NK-92 (cell line): ENCODE measurements around the gene CHAF1A.

ENCODE experiments used
- DNase-seq: peaks from one replicate; lab custom pipeline; 2025; ENCODE audit not compliant: unreplicated experiment; lab: John Stamatoyannopoulos, UW

CHAF1A gene

DNA sequence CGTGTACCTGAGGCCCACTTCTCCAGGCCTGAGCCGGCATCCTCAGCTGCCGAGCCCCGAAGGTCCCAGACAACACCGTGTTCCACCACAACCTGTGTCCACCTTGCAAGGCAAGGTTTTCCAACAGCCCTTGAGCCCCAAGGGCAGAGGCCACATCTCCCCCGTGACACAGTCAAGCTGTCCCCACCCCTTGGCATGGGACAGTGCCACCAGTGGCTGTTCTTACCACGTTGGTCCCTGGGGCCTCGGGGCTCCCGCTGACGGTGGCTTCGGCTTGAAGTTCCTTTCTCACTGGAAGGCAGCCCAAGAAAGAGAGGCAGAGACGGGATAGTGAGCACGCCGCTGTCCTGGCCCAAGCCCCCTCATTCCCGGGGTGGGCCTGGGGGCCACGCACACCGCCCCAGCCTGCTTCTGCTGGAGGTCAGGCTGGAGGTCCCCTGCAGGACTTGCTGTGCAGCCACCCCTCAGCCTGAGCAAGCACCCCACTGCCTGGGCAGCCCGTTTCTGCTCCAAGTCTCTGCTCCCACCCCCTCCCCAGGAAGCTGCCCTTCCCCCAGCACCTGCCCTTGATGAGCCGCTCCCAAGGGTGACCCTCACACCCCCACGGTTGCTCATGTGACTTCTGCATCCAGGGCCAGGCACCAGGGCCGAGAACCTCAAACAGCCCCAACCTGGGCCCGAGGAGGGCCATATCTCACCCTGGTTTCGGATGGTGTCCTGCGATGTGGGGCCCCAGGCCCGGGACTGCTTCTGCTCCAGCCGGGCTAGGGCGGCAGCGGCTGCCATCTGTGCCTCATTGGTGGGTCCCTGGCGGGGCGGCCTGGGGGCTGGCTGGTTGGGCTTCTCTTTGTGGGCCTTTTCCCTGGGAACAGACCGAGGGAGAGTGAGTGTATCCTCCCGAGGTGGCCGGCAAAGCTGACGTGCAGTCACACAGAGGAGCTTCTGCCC lies 51.1 kb downstream of the CHAF1A start:
- no peak for DNase-seq

DNA sequence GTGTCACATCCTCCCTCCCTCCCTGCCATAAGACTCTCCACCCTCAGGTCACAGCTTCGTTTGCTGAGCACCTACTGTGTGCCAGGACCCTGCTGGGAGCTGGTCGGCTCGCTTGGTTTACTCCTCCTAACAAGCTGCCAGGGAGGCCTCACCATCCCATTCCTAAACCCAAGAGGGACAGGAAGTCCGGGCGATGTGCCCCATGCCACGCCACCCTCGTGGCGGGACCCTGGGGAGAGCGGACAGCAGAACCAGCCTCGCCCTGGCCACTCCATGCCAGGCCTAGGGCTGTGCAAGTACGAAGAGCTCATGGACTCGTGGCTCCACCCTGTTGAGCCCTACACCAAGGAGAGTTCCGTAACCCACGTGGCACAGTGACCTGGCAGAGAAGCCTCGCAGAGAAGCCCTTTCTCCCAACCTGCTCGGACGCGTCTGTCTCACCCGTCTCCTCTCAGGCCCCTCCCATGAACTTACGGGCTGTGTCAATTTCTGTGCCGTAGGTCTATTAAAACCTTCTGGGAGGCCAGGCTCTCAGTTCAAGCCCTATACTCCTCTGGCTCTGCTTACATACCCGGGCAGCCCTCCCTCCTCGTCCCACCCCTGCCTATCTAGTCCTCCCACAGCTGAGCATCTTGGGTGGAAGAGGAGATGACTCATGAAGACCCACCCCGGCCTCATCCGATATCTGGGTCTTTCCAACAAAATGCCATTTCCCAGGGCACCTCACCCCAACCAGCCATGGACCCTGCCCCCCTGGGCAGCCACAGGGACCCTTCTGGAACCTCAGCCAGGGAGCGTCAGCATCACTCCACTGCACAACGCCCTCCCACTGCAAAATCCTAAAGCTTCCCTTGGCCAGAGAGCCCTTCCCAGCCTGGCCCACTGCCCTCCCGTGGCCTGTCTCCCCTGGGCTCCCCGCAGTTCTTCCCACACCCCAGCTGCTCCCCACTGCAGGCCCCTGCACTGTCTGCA lies 52.6 kb downstream of the CHAF1A start:
- no peak for DNase-seq

DNA sequence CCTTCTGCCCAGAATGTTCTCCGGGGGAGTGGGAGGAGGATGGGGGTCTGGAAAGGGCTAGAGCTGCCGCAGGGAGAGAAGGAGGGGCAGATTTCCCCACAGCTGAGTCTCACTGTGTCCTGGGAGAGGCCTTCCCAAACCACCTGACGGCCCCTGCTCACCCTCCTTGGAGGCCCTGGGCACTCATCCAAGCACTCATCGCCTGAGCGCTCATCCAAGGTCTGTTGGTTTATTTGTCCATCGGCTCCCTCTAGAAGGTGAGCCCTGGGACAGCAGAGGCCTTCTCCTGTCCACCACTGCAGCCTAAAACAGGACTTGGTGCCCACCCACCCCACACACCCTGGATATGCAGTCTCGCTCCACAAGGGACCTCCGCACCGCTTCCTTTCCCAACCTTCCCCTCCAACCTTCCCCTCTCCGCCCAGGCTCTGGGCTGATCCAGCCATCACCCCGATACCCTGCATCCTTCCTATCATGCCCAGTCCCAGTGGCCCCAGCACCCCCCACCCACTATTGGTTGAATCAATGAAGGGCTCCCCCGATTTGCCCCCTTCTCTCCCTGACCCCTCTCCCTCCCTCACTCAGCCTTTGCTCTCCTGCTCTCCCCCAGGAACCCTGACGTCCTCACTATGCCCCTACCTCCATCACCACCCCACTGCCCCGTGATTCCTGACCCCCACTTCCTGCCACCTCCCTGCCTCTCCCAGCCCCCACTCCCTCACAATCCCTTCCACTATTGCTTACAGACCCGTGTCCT lies 53.5 kb downstream of the CHAF1A start:
- DNase-seq = no peak

DNA sequence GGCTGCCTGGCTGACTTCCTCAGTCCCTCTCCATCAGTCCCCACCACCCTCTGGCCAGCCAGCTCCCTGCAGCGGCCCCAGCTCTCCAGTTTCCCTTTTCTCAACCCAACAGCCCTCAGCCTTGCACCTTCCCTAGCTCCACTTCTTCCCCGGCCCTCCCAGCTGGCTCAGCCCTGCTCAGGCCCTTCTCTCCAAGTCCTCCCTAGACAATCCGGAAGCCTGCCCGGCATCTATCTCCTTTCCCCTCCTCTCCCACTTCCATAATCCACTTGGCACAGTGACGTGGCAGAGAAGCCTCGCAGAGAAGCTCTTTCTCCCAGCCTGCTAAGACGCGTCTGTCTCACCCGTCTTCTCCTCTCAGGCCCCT lies 54.0 kb downstream of the CHAF1A start:
- no peak for DNase-seq

DNA sequence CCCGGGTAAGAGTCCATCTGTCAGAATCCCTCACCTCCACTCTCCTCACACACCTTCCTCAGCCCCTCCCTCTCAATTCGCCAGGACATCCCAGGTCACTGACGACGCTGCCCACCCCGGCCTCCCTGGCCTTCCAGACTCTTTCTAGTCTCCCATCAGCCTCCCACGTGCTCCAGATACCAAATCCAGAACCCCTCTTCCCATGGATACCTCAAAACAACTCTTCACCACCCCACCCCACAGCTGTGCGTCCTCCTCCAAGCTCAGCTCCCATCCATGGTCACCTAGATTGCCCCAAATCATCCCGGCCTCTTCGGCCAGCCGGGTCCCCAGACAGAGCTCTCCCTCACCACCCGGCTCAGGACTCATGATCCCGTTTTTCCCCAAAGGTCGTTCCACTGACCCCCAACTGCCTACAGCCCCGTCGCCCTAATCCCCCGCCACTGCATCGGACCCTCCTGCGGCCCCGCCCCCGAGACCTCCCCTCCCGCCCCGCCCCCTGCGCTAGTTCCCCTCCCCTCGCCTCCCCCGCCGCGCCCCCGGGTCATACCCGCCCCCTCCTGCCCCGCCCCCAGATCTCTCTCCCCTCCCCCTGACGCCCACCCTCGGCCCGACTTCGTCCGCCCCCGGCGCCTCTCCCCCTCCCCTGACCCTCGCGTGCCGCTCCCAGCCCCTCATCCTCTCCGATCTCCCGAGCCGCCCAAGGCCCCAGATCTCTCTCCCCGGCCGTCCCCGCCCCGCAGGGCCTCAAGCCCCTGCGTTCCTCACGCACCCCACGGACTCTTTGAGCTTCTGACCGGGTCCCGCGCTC lies 54.6 kb downstream of the CHAF1A start:
- no peak for DNase-seq

DNA sequence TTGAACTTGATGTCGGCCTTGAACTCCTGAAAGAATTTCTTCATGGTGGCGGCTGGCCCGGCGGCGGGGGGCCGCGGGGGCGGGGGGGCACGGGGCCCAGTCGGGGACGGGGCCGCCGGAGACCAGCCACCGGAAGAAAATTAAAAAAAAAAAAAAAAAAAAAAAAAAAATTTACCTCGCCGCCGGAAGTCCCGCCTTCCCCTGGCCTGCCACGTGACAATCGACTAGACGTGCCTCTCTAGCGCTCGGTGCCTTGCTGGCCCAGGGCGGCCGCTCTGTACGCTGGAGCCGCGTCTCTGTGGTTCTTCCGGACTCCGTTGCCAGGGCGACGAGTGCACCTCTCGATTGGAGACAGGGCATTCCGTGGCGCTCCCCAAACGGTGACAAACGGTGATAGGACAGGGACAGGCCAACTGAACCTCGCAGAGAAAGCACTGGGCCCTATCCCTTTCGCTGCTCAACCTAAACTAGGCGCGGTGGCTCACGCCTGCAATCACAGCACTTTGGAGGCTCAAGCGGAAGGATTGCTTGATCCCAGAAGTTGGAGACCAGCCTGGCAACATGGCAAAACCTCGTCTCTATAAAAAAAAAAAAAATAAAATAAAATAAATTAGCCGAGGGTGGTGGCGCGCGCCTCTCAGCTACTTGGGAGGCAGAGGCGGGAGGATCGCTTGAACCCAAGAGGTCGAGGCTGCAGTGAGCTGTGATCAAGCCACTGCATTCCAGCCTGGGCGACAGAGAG lies 55.4 kb downstream of the CHAF1A start, which contains the start of gene UBXN6:
TSS of gene UBXN6 (minus strand) at position 141 of the 742 bp plus-strand sequence. CDS start at position 44, 97 bp downstream.
- DNase-seq = peak; percentile 72

DNA sequence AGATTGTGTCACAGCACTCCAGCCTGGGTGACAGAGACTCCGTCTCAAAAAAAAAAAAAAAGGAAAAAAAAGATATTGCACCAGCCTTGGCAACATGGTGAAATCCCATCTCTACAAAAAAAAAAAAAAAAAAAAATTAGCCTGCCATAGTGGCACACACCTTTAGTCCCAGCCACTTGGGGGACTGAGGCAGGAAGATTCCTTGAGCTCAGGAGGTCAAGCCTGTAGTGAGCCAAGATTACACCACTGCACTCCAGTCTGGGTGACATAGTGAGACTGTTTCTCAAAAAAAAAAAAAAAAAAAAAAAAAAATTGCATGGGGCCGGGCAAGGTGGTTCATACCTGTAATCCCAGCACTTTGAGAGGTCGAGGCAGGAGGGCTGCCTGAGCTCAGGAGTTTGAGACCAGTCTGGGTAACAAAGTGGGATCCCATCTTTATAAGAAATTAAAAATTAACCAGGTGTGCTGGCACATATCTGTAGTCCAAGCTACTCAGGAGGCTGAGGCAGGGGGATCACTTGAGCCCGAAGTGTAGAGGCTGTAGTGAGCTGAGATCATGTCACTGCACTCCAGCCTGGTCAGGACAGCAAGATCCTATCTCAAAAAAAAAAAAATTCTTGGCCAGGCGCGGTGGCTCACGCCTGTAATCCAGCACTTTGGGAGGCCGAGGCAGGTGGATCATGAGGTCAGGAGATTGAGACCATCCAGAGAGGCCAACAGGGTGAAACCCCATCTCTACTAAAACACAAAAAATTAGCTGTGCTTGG lies 62.6 kb downstream of the CHAF1A start:
- no peak for DNase-seq

DNA sequence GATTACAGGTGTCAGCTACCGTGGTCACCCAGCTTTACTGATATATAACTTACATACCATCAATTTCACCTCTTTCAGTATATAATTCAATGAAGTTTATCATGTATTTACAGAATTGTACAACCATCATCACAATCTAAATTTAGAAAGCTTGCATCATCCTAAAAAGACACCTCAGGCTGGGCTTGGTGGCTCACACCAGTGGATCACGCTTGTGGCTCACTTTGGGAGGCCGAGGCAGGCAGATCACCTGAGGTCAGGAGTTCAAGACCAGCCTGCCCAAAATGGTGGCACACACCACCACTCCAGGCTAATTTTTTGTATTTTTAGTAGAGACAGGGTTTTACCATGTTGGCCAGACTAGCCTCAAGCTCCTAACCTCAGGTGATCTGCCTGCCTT lies 65.4 kb downstream of the CHAF1A start:
- DNase-seq = no peak

DNA sequence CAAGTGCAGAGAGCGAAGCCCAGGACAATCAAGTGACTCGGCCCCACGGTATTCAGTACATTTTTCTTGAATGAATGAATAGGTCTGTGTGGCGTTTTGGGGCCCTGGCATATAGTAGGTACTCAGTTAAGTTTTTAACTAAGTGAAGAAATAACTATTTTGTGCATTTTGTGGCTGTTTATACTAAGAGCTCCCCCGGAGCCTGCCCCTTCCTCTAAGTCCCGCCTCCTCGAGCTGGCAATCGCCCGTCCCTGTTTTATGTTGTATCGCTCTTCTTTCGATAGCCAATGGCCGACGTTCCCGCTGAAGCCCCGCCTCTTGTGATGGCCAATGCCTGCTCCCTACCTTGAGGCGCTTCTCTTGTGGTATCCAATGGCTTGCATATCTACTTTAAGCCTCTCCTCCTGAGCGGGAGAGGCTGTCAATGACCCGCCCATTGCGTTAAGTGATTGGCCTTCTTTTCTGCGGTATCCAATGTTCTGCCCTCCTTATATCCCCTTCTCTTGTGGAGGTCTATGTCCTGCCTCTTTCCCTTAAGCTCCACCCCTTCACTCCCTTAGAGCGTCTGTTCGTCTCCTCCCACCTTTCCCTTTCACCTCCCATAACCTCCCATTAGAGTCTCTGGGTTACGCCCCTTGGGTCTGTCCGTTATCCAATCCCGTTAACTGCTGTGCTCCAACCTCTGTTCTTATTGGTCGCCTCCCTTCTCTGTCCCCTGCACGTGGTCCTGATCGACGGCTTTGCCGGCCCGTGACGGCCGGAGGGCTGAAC lies 69.1 kb downstream of the CHAF1A start:
- DNase-seq = peak; percentile 97

DNA sequence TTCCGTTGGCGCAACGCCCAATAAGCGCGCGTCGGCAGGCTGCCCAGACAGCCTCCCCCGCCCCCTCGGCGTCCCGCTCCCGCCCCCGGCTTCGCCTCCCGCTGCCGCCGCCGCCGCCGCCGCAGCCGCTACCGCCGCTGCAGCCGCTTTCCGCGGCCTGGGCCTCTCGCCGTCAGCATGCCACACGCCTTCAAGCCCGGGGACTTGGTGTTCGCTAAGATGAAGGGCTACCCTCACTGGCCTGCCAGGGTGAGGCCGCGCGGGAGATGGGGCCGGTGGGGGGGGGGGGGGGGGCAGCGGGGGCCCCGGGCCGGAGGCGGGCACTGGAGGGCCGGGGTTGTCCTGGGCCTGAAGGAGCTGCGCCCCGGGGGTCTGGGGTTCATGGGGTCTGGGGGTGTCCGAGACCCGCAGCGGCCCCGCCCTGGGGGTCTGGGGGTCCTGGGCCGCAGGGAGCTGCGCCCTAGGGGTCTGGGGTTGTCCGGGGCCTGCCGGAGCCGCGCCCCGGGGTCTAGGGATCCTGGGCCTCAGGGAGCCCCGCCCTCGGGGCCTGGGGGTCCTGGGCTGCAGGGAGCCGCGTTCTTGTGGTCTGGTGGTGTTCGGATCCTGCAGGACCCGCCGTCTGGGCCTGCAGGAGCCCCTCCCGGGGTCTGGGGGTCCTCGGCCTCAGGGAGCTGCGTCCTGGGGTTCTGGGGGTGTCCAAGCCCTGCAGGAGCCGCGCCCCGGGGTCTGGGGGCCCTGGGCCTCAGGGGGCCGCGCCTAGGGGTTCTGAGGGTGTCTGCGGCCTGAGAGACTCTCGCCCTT lies 69.9 kb downstream of the CHAF1A start, which contains the start of gene HDGFL2:
TSS of gene HDGFL2 (plus strand) at position 124 of the 801 bp plus-strand sequence. CDS start at position 178, 54 bp downstream.
- DNase-seq = no peak

DNA sequence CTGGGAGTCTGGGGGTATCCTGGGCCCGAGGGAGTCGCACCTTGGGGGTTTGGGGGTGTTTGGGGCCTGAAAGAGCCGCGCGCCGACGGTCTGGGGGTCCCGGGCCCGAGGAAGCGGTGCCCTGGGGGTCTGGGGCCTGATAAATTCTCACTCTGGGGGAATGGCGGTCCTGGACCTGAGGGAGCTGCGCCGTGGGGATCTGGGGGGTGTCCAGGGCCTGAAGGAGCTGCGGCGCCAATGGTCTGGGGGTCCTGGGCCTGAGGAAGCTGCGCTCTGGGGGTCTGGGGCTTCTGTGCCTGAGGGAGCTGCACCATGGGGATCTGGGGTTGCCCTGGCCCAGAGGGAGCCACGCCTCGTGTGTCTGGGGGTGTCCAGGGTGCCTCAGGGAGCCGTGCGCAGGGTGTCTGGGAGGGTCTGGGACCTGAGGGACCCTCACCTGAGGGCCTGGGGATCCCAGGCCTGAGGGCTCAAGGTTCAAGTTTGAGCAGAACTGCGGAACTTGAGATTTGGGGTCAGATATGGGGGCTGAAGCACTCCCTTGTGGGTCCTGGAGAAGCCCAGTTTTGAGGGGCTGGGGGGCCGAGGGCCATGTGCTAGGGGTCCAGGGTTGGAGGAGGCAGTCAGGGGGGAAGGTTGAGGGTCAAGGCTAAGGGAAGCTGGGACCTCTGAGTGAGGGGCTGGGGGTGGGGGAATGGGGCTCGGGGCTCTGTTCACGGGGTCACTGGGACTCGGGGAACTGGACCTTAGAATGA lies 70.7 kb downstream of the CHAF1A start:
- no peak for DNase-seq

DNA sequence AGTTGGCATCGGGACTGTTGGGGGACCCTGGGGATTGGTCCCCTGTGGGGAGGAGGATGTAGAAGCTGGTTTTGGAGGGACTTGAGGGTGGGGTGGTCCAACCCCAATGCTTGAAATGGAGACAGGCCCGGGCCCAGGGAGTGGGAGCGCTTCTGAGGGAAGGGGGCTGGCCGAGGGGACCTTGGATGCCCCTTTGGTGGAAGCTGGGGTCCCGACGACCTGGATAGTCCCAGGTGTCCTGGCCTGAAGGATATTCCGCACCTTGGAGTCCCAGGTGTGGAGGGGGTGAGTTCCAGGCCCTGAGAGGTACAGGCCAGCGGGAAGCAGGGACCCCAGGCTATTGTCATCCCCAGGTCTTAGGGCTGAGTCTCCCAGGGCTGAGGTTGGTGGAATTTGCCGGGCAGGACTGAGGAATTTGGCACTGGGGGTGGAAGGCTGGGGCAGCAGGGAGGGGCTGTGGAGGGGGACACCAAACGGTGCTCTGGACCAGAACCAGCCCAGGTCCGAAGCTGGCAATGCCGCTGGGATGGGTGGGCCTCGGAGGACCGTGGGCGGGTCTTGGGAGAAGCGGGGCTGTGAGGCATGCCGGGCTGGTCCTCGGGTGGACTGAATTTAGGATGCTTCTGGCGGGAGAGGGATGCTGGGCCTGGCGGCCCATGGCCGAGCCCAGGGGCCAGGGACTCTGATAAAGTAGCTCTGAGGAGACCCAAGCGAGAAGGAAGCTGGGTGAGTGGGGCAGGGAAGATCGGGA lies 71.5 kb downstream of the CHAF1A start:
- no peak for DNase-seq

DNA sequence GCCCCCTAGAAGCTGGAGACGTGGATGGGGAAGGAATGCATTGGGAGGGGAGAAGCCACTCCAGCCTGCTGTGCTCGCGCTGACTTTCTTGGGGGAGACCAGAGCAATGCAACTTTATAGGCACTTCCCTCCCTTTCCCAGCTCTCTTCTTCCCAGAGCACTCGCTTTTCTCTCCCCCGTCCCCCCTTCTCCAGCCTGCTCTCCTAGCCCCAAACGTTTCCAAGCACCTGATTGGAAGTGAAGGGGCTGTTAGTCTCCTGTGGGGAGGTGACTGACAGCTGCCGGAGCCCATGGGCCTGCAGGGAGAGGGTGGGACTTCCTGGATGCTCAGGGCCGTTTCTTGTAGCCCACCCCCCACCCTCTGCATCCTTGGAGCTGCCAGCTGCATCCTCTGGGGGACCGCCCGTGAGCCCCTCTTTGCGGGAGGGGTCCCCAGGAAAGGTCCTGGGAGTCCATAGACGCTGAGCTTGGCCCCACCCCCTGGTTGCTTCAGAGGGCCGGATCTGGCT lies 72.1 kb downstream of the CHAF1A start:
- DNase-seq = no peak

DNA sequence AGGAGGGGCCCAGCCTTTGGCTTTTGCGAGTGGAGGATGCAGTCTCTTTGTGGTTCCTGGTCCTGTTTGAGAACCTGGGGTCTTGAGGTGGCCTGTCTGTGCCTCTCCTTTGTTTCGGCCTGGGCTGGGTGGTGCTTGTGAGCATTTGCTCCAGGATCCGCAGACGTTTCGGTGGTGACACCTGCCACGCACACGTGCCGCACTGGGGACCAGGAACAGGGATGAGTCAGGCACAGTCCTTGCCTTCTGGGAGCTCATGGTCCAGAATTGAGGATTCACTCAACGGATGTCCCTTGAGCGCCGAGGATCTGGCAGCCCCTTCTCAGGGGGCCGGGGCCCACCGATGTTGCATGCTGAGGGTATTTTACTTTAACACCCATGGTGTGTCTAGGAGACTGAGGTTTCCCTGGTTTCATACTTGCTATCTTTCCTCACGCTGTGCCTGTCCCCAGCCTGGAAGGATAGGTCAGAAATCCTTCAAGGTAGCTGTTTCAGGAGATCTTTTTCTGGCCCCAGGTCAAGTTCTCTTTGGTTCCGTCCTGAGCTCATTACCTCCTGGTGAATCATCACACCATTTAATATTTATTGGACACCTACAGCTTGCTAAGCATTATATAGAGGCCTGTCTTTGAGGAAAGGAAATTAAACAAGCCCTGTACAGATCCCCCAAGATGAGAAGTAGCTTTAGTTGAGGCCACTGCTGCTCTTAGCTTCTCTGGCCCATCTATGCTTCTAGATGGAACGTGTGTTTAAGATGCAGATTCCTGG lies 74.8 kb downstream of the CHAF1A start:
- no peak for DNase-seq
